ENCODE measurements around the gene MACC1.

The MACC1 gene, protein sequence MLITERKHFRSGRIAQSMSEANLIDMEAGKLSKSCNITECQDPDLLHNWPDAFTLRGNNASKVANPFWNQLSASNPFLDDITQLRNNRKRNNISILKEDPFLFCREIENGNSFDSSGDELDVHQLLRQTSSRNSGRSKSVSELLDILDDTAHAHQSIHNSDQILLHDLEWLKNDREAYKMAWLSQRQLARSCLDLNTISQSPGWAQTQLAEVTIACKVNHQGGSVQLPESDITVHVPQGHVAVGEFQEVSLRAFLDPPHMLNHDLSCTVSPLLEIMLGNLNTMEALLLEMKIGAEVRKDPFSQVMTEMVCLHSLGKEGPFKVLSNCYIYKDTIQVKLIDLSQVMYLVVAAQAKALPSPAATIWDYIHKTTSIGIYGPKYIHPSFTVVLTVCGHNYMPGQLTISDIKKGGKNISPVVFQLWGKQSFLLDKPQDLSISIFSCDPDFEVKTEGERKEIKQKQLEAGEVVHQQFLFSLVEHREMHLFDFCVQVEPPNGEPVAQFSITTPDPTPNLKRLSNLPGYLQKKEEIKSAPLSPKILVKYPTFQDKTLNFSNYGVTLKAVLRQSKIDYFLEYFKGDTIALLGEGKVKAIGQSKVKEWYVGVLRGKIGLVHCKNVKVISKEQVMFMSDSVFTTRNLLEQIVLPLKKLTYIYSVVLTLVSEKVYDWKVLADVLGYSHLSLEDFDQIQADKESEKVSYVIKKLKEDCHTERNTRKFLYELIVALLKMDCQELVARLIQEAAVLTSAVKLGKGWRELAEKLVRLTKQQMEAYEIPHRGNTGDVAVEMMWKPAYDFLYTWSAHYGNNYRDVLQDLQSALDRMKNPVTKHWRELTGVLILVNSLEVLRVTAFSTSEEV

GRCh38 chr7:20217193-20217948 lies at the start of gene MACC1:
Gene MACC1, minus strand, starts transcription at chr7:20217384. Its CDS starts 55,522 bp downstream, at chr7:20161862.
- no peak for DNase-seq (ENCODE audit: extremely low read depth, low read depth)

DNA sequence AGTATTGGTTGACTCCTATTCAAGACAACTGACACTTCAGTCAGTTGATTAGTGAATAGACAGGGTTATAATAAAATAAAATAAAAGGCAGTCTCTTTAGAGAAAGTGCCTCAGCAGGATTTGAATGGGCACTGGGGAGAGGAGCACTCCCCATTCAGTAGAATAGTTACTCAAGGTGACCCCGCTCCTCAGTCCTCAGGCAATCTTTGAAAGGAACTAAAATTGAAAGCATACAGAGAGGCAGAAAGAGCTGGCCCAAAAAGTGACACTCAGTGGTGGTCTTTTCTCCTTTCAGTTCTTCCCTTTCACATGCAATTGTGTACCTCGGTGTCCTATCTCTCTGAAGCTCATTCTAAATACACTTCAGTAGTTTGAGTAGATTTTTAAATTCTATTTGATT lies 47.4 kb upstream of the MACC1 start:
- TF ChIP-seq CTCF (IDR thresholded peaks at IDR 0.05; ENCODE audit: low read depth, low read length), result no peak
- DNase-seq (ENCODE audit: extremely low read depth, low read depth), result no peak

More at GRCh38 chr7:20217193-20217948, at the start of gene MACC1:
- TF ChIP-seq CTCF (IDR thresholded peaks at IDR 0.05; ENCODE audit: low read depth, low read length), result no peak

DNA sequence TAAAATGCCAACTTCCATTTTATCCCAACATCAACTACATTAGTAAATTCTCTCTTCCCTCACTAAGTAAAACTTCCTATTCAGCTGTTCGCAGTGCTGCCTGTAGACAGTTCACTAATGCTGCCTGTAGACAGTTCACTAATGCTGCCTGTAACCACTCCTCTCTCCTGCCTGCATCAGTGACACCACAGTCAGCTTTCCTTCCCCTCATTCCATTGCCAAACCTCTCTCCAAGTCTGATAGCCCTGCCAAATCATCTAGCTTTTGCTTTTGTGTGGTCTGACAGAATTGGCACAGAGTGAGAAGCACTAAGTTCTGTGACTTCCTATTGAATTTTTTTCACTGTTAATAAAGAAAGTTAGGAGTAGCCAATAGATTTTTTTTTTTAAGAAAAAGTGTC lies 43.0 kb upstream of the MACC1 start:
- no peak for DNase-seq (ENCODE audit: extremely low read depth, low read depth)

DNA sequence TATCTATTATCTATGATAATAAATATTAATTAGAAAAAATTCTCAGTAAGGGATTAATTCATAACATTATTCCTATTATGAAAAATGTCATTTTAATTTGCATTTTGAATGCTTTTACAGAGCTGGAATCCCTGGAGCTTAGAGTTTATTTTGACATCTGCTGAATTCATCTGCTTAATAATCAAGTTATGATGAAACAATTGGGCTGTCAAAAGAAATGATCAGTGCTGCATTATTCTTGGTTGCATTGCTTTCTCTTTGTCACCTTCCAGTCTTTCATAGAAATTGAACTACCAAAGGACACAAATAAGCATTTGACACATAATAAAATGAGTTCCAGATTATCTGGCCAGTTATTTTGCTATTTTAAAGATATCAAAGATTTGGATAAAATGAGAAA lies 40.0 kb upstream of the MACC1 start:
- DNase-seq (ENCODE audit: extremely low read depth, low read depth), result no peak
- TF ChIP-seq CTCF (IDR thresholded peaks at IDR 0.05; ENCODE audit: low read depth, low read length), result no peak

More for the DNA sequence above, 43.0 kb upstream of the MACC1 start:
- TF ChIP-seq CTCF (IDR thresholded peaks at IDR 0.05; ENCODE audit: low read depth, low read length), result no peak

- peak; percentile 93 for DNase-seq (ENCODE audit: extremely low read depth, low read depth)
- TF ChIP-seq CTCF (IDR thresholded peaks at IDR 0.05; ENCODE audit: low read depth, low read length), result no peak
Observed at GRCh38 chr7:20249920-20250319, 32.7 kb upstream of the MACC1 start.

DNA sequence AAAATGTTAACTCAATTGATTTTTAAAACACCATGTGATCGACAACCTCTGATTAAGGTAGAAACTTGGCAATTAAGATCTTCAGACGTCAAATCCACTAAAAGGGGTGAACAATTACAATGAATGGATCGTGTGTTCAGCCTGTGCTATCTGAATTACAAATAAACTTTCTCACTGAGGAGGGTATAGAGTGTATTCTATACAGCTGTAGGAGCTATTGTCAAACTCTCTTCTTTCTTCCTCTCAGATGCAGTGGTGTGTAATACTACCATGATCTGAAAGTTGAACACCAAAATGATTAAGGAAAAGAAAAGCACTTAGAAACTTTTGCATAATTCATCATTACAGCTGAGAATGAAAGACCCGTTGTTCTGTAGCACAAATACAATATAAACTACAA lies 32.2 kb upstream of the MACC1 start:
- DNase-seq (ENCODE audit: extremely low read depth, low read depth), result no peak
- TF ChIP-seq CTCF (IDR thresholded peaks at IDR 0.05; ENCODE audit: low read depth, low read length), result no peak
